ENCODE results near the gene CLNK.

Gene CLNK

GRCh38 chr4:10698172-10698571 lies 13.6 kb upstream of the CLNK start:
- Histone ChIP-seq H3K9me3 (ENCODE audit: control insufficient read depth, low read length) (no peaks in the 10 kb centered on the region), H3K36me3 (ENCODE audit: control insufficient read depth, insufficient read depth, low read length) (no peaks in the 10 kb centered on the region), H3K27me3 (ENCODE audit: control insufficient read depth, insufficient read depth, low read length) (no peaks in the 10 kb centered on the region), H3K4me1 (ENCODE audit: control insufficient read depth, insufficient read depth, low read length) (peaks cover 62% of the 10 kb centered on the region), H3K9ac (ENCODE audit: low read length) (no peak overlapping the region), H3K4me3 (ENCODE audit: low read length) (no peak overlapping the region)

DNA sequence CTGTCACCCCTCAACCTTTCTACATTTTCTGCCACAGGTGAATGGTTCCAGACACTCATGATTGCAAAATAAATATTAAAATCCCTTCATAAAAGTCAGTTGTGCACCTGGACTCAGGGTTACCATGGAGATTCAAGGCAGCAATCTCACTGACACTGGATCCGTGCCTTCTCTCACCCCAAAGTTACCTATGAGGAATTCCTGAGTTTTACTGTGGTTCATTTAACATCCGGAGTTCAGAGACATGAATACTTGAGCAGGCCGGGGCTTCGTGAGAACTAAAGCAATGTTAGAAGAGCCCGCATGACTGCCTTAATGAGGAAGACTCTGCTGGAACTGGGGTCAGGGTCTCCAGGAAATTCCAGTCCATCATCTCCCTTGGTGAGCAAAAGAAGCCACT lies 12.5 kb upstream of the CLNK start:
- H3K36me3 ChIP-seq (ENCODE audit: control insufficient read depth, insufficient read depth, low read length) = no peaks in the 10 kb centered on the region
- peaks cover 66% of the 10 kb centered on the region for H3K4me1 ChIP-seq (ENCODE audit: control insufficient read depth, insufficient read depth, low read length)
- H3K27me3 ChIP-seq (ENCODE audit: control insufficient read depth, insufficient read depth, low read length) = no peaks in the 10 kb centered on the region
- H3K9me3 ChIP-seq (ENCODE audit: control insufficient read depth, low read length) = no peaks in the 10 kb centered on the region
- H3K4me3 ChIP-seq (ENCODE audit: low read length) = no peak overlapping the region
- H3K9ac ChIP-seq (ENCODE audit: low read length) = no peak overlapping the region

- Histone ChIP-seq H3K36me3 (ENCODE audit: control insufficient read depth, insufficient read depth, low read length) (no peaks in the 10 kb centered on the region), H3K4me3 (ENCODE audit: low read length) (no peak overlapping the region), H3K9ac (ENCODE audit: low read length) (no peak overlapping the region), H3K9me3 (ENCODE audit: control insufficient read depth, low read length) (no peaks in the 10 kb centered on the region), H3K27me3 (ENCODE audit: control insufficient read depth, insufficient read depth, low read length) (no peaks in the 10 kb centered on the region), H3K4me1 (ENCODE audit: control insufficient read depth, insufficient read depth, low read length) (peaks cover 61% of the 10 kb centered on the region)
These were observed 11.7 kb upstream of the CLNK start for GRCh38 chr4:10696253-10696652.

GRCh38 chr4:10694828-10695209 lies 10.3 kb upstream of the CLNK start:
- Histone ChIP-seq H3K9ac (ENCODE audit: low read length) (no peak overlapping the region), H3K27me3 (ENCODE audit: control insufficient read depth, insufficient read depth, low read length) (no peaks in the 10 kb centered on the region), H3K4me3 (ENCODE audit: low read length) (no peak overlapping the region), H3K4me1 (ENCODE audit: control insufficient read depth, insufficient read depth, low read length) (peaks cover 51% of the 10 kb centered on the region), H3K36me3 (ENCODE audit: control insufficient read depth, insufficient read depth, low read length) (no peaks in the 10 kb centered on the region), H3K9me3 (ENCODE audit: control insufficient read depth, low read length) (no peaks in the 10 kb centered on the region)

DNA sequence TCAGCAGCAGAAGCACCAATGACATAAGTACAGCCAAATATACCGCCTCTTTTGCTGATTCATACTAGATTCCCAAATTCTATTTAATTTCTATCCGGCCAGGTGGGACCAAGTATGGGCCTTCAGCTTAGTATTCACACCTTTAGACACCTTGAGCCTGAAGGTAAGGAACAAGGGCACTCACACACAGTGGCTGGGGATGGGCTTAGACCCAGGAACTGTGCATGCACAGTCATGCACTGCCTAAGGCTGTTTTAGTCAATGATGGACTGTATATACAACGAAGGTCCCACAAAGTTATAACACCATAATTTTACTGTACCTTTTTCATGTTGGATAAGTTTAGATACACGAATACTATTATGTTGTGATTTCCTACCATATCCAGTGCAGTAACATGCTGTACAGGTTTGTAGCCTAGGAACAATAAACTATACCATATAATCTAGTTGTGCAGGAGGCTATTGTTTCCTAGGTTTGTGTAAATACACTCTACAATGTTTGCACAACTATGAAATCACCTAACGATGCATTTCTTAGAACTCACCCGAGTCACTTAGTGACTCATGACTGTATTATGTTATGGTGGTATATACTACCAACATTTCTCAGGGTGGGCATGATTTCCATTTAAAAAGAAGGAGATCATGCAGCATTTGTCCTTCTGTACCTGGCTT lies 9.7 kb upstream of the CLNK start:
- Histone ChIP-seq H3K4me1 (ENCODE audit: control insufficient read depth, insufficient read depth, low read length) (peaks cover 51% of the 10 kb centered on the region), H3K9ac (ENCODE audit: low read length) (no peak overlapping the region), H3K27me3 (ENCODE audit: control insufficient read depth, insufficient read depth, low read length) (no peaks in the 10 kb centered on the region), H3K9me3 (ENCODE audit: control insufficient read depth, low read length) (no peaks in the 10 kb centered on the region), H3K4me3 (ENCODE audit: low read length) (no peak overlapping the region), H3K36me3 (ENCODE audit: control insufficient read depth, insufficient read depth, low read length) (no peaks in the 10 kb centered on the region)

GRCh38 chr4:10691651-10692050 lies 7.1 kb upstream of the CLNK start:
- no peaks in the 10 kb centered on the region for H3K27me3 ChIP-seq (ENCODE audit: control insufficient read depth, insufficient read depth, low read length)
- no peak overlapping the region for H3K4me3 ChIP-seq (ENCODE audit: low read length)
- no peak overlapping the region for H3K9ac ChIP-seq (ENCODE audit: low read length)
- no peaks in the 10 kb centered on the region for H3K36me3 ChIP-seq (ENCODE audit: control insufficient read depth, insufficient read depth, low read length)
- H3K4me1 ChIP-seq (ENCODE audit: control insufficient read depth, insufficient read depth, low read length) = peaks cover 30% of the 10 kb centered on the region
- no peaks in the 10 kb centered on the region for H3K9me3 ChIP-seq (ENCODE audit: control insufficient read depth, low read length)

GRCh38 chr4:10690185-10690907 lies 5.8 kb upstream of the CLNK start:
- Histone ChIP-seq H3K9me3 (ENCODE audit: control insufficient read depth, low read length) (no peaks in the 10 kb centered on the region), H3K27me3 (ENCODE audit: control insufficient read depth, insufficient read depth, low read length) (no peaks in the 10 kb centered on the region), H3K4me1 (ENCODE audit: control insufficient read depth, insufficient read depth, low read length) (peaks cover 21% of the 10 kb centered on the region), H3K9ac (ENCODE audit: low read length) (no peak overlapping the region), H3K36me3 (ENCODE audit: control insufficient read depth, insufficient read depth, low read length) (no peaks in the 10 kb centered on the region), H3K4me3 (ENCODE audit: low read length) (no peak overlapping the region)

- no peak overlapping the region for H3K4me3 ChIP-seq (ENCODE audit: low read length)
- H3K4me1 ChIP-seq (ENCODE audit: control insufficient read depth, insufficient read depth, low read length) = peaks cover 10% of the 10 kb centered on the region
- no peaks in the 10 kb centered on the region for H3K9me3 ChIP-seq (ENCODE audit: control insufficient read depth, low read length)
- no peak overlapping the region for H3K9ac ChIP-seq (ENCODE audit: low read length)
- no peaks in the 10 kb centered on the region for H3K36me3 ChIP-seq (ENCODE audit: control insufficient read depth, insufficient read depth, low read length)
- no peaks in the 10 kb centered on the region for H3K27me3 ChIP-seq (ENCODE audit: control insufficient read depth, insufficient read depth, low read length)
These were observed 4.3 kb upstream of the CLNK start for GRCh38 chr4:10688846-10689245.

GRCh38 chr4:10688022-10688421 lies 3.5 kb upstream of the CLNK start:
- Histone ChIP-seq H3K36me3 (ENCODE audit: control insufficient read depth, insufficient read depth, low read length) (no peaks in the 10 kb centered on the region), H3K27me3 (ENCODE audit: control insufficient read depth, insufficient read depth, low read length) (no peaks in the 10 kb centered on the region), H3K9ac (ENCODE audit: low read length) (no peak overlapping the region), H3K9me3 (ENCODE audit: control insufficient read depth, low read length) (no peaks in the 10 kb centered on the region), H3K4me3 (ENCODE audit: low read length) (no peak overlapping the region), H3K4me1 (ENCODE audit: control insufficient read depth, insufficient read depth, low read length) (peaks cover 2% of the 10 kb centered on the region)

GRCh38 chr4:10687526-10687925 lies 3.0 kb upstream of the CLNK start:
- H3K4me1 ChIP-seq (ENCODE audit: control insufficient read depth, insufficient read depth, low read length) = no peaks in the 10 kb centered on the region
- no peaks in the 10 kb centered on the region for H3K36me3 ChIP-seq (ENCODE audit: control insufficient read depth, insufficient read depth, low read length)
- no peaks in the 10 kb centered on the region for H3K27me3 ChIP-seq (ENCODE audit: control insufficient read depth, insufficient read depth, low read length)
- no peaks in the 10 kb centered on the region for H3K9me3 ChIP-seq (ENCODE audit: control insufficient read depth, low read length)
- no peak overlapping the region for H3K4me3 ChIP-seq (ENCODE audit: low read length)
- no peak overlapping the region for H3K9ac ChIP-seq (ENCODE audit: low read length)

- Histone ChIP-seq H3K27me3 (ENCODE audit: control insufficient read depth, insufficient read depth, low read length) (no peaks in the 10 kb centered on the region), H3K36me3 (ENCODE audit: control insufficient read depth, insufficient read depth, low read length) (no peaks in the 10 kb centered on the region), H3K4me3 (ENCODE audit: low read length) (no peak overlapping the region), H3K9me3 (ENCODE audit: control insufficient read depth, low read length) (no peaks in the 10 kb centered on the region), H3K9ac (ENCODE audit: low read length) (no peak overlapping the region), H3K4me1 (ENCODE audit: control insufficient read depth, insufficient read depth, low read length) (no peaks in the 10 kb centered on the region)
These were observed 2.2 kb downstream of the CLNK start for GRCh38 chr4:10682397-10682796.

DNA sequence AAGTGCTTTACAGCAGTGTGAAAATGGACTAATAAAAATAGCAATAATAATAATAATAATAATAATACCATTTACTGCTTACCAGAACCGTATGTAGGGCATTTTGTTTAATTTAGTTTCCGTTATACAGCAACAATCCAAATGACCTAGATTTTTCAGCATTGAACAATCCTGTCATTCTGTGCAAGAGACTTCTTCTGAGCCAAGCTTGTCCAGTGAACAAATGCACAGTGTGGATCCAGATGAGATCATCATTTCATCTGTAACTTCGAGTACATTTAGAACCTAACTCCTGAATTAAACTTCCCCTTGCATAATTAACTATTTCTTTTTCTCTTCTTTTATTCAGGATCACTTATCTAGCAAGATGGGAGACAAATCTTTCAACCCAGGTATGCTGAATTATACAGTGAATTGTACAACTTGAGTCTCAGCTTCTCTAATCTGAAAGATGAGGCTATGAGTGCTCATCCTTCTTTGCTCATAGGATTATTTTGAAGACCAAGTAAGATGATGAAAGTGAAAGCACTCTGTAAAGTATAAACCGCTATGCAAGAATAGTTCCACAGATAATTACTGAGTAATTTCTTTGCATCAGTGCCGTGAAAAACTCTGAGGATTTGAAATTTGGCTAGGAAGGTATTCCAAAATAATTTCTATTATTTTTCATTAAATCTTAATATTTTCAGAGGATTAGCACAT lies 6.6 kb downstream of the CLNK start:
- no peaks in the 10 kb centered on the region for H3K9me3 ChIP-seq (ENCODE audit: control insufficient read depth, low read length)
- H3K36me3 ChIP-seq (ENCODE audit: control insufficient read depth, insufficient read depth, low read length) = no peaks in the 10 kb centered on the region
- no peak overlapping the region for H3K4me3 ChIP-seq (ENCODE audit: low read length)
- H3K27me3 ChIP-seq (ENCODE audit: control insufficient read depth, insufficient read depth, low read length) = no peaks in the 10 kb centered on the region
- no peak overlapping the region for H3K9ac ChIP-seq (ENCODE audit: low read length)
- no peaks in the 10 kb centered on the region for H3K4me1 ChIP-seq (ENCODE audit: control insufficient read depth, insufficient read depth, low read length)
